Breast epithelium (tissue), 3 donors: ENCODE results near the gene TMEM238.

Source experiments
- CTCF ChIP-seq, 3 donors: fragments of 450-650 bp; IDR thresholded peaks; one replicate each; pipeline ENCODE4 v1.5.1; 2016 to 2017; ENCODE audit warnings: antibody characterized with exemption in 3 of 3, mild to moderate bottlenecking in 3 of 3, moderate library complexity in 3 of 3
- POLR2AphosphoS5 ChIP-seq, 3 donors: sonication (generic); formaldehyde crosslinking; IDR thresholded peaks; one replicate each; pipeline ENCODE4 v1.6.1; 2017; ENCODE audit warnings: antibody characterized with exemption in 3 of 3

DNA sequence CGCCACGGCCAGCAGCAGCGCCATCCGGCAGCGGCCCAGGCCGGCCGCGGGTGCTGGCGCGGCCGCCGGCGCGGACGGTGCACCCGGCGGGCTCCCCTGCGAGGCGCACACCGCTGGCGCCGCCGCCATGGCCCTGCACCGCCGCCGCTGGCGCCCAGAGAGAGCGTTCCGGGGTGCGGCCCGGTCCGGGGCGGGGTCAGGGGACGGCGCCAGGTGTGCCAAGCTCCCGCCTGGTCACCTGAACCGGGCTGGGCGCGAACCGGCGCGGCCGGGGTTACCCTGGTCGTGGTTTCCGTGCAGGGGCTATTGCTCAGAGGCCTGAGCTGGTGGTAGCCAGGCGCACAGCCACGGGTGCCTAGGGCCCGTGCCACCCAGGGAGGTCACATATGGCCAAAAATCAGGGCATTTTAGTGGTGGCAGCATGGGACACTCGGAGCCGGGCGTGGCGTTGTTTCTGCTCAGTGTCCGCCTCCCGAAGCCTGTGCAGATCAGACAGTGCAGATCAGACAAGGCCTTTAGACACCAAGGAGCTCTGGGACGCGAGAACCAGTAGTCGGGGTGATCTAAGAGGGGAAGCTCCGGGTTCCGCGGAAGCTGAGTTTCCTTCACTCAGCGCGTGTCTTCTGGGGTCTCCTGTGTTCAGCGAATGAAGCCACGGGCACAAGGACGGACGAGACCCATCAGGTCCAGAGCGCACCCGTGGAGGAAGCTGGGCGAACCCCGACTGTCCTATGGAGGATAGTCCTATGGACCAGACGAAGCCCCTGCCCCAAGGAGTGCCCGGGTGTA, at the start of gene TMEM238:
- TF ChIP-seq CTCF (IDR thresholded peaks at IDR 0.05) (no peak), POLR2AphosphoS5 (IDR thresholded peaks at IDR 0.05) (no peak)
